ENCODE data around the gene HMGN3. TPM values are rescaled to one million over a fixed set of nuclear protein-coding genes. Genes with fewer than 3 reads are reported as not detected.

The HMGN3 gene
- total and polyA plus RNA-seq, 8 donors: 106 to 274 (median 248) TPM

DNA sequence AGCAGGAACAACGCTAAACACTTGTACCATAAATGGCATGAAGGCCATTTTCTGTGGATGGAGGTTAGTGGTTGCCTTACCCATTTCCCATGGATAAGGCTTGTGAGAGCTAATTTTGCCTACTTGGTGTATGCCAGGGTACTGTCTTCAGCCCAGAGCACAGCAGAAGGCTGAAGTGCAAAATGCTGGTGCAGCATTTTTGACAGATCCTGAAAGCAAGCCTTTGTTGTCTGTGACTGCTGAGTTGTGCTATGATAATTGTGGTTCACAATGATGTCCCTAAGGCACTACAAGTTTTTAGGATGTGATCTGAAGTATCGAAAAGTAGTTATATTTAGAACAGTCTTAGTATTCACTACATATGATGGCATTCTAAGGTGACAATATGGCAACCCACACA lies 14.7 kb upstream of the HMGN3 start:
- Histone ChIP-seq H3K36me3 (no peaks in the 10 kb centered on the region), H3K4me1 (no peaks in the 10 kb centered on the region), H3K27me3 (no peaks in the 10 kb centered on the region), H3K4me3 (no peak overlapping the region), H3K9me3 (no peaks in the 10 kb centered on the region), H3K27ac (no peak overlapping the region)
- TF ChIP-seq, protein P1, sequence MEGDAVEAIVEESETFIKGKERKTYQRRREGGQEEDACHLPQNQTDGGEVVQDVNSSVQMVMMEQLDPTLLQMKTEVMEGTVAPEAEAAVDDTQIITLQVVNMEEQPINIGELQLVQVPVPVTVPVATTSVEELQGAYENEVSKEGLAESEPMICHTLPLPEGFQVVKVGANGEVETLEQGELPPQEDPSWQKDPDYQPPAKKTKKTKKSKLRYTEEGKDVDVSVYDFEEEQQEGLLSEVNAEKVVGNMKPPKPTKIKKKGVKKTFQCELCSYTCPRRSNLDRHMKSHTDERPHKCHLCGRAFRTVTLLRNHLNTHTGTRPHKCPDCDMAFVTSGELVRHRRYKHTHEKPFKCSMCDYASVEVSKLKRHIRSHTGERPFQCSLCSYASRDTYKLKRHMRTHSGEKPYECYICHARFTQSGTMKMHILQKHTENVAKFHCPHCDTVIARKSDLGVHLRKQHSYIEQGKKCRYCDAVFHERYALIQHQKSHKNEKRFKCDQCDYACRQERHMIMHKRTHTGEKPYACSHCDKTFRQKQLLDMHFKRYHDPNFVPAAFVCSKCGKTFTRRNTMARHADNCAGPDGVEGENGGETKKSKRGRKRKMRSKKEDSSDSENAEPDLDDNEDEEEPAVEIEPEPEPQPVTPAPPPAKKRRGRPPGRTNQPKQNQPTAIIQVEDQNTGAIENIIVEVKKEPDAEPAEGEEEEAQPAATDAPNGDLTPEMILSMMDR (IDR thresholded peaks at IDR 0.05): no peak
- DNase-seq (no peak), ATAC-seq (no peak)
- intact Hi-C loops (cut with DNase I): no loop called here

DNA sequence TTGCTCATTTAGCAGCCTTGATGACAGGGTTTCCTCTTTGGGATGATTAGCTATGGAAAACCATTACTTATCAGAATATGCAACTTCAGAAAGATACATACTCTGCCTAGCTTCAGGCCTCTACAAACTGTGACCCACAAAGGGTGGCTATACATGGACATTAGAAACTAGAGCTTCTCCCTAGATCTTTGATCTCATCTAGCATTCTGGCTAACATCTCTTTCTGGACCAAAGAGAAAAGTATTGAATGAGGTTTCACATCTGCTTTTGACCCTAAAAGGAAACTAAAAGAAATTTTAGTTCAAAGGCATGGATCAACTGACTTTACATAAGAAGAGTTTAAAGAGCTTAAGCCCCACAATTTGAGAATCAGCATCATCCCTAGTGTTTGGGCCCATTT lies 12.4 kb upstream of the HMGN3 start:
- no peak overlapping the region for H3K4me3 ChIP-seq
- TF ChIP-seq, protein P1 (IDR thresholded peaks at IDR 0.05): no peak
- no peaks in the 10 kb centered on the region for H3K36me3 ChIP-seq
- DNase-seq: no peak
- ATAC-seq: no peak
- H3K4me1 ChIP-seq: no peaks in the 10 kb centered on the region
- no peak overlapping the region for H3K27ac ChIP-seq
- no peaks in the 10 kb centered on the region for H3K27me3 ChIP-seq
- H3K9me3 ChIP-seq: no peaks in the 10 kb centered on the region
- intact Hi-C loops (cut with DNase I): no loop called here

DNA sequence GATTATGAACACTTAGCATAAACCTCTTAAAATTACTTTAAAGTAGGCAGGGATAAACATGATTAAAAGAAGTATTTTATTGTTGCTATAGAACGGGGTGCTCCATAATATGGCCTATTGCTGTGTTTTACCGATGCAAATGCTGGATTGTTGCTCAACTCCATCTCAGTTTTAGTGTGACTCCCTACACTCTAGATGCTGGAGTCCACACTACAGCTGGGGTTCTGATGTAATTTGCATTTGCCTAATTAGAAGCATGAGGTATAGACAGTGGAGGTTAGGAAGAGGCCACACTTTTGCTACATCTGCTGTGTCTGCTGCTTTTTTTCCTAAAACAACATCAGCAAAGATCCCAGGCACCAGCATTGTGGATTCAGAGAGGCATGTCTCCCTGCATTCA lies 6.7 kb upstream of the HMGN3 start:
- DNase-seq: no peak
- no peak overlapping the region for H3K4me3 ChIP-seq
- peaks cover 0 to 14% of the 10 kb centered on the region in 2 donors for H3K4me1 ChIP-seq
- intact Hi-C loops (cut with DNase I): no loop called here
- no peaks in the 10 kb centered on the region for H3K36me3 ChIP-seq
- H3K27ac ChIP-seq: no peak overlapping the region
- no peaks in the 10 kb centered on the region for H3K27me3 ChIP-seq
- TF ChIP-seq, protein P1 (IDR thresholded peaks at IDR 0.05): no peak
- no peaks in the 10 kb centered on the region for H3K9me3 ChIP-seq
- no peak for ATAC-seq

DNA sequence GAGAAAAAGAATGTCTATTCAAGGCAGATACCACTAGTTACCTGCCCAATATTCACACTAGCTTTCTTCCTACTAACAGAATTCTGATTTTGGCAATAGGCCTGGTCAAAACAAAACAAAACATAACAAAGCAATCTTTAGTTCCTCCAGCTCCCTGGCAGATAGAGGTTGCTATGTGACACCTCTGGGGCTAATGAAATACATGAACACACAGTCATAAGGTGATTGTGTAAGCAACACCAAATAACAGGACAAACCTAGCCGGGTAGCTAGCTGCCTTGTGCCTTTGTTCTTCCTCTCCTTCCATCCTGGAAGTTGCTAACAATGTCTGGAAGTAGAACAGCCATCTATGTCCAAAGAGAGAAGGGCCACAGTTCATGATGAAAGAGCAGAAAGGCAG lies 6.0 kb upstream of the HMGN3 start:
- peaks cover 0 to 14% of the 10 kb centered on the region in 2 donors for H3K4me1 ChIP-seq
- TF ChIP-seq, protein P1 (IDR thresholded peaks at IDR 0.05): no peak
- no peaks in the 10 kb centered on the region for H3K36me3 ChIP-seq
- no peaks in the 10 kb centered on the region for H3K9me3 ChIP-seq
- no peak overlapping the region for H3K4me3 ChIP-seq
- intact Hi-C loops (cut with DNase I): no loop called here
- no peak overlapping the region for H3K27ac ChIP-seq
- DNase-seq (no peak), ATAC-seq (no peak)
- H3K27me3 ChIP-seq: no peaks in the 10 kb centered on the region

DNA sequence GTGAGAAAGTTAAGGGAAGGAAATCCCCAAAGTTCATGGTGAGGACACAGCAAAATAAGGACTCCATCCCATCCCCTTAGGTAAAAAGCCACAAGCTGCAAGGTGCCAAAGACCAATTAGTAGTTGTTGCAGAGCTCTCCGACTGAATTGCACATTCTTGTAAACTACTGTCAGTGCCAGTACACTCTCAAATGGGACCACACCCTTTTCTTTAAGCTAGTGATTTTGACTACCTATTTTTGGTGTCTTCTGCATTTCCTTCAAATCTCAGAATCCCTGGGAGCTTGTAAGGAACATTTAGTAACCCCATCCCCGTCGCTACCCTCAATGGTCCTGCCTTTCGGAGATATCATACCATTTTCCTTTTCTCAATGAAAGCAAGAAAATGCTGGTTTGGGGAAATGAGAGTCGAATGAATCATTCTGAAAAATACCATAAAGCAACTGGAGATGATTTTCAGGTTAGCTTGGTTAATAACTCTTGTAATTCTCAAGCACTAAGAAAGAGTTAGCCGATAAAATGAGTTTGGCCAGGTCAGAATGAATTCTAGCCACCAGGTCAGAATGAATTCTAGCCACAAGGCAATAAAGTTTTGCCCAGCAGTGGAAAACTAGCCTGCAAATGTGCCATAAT lies 5.2 kb upstream of the HMGN3 start:
- H3K27ac ChIP-seq: no peak overlapping the region
- no peak overlapping the region for H3K4me3 ChIP-seq
- TF ChIP-seq, protein P1 (IDR thresholded peaks at IDR 0.05): no peak
- H3K36me3 ChIP-seq: no peaks in the 10 kb centered on the region
- H3K27me3 ChIP-seq: no peaks in the 10 kb centered on the region
- ATAC-seq (no peak), DNase-seq (no peak)
- H3K4me1 ChIP-seq: peaks cover 0 to 19% of the 10 kb centered on the region in 2 donors
- intact Hi-C loops (cut with DNase I): no loop called here
- no peaks in the 10 kb centered on the region for H3K9me3 ChIP-seq

All from left lung (tissue), 10 donors.